ENCODE results near the gene RASGRF1. TPM values are rescaled to one million over a fixed set of nuclear protein-coding genes. Genes with fewer than 3 reads are reported as not detected.

The RASGRF1 gene
- total RNA-seq, 6 experiments from 2014 or later: 0.09 to 0.31 (median 0.18) TPM

DNA sequence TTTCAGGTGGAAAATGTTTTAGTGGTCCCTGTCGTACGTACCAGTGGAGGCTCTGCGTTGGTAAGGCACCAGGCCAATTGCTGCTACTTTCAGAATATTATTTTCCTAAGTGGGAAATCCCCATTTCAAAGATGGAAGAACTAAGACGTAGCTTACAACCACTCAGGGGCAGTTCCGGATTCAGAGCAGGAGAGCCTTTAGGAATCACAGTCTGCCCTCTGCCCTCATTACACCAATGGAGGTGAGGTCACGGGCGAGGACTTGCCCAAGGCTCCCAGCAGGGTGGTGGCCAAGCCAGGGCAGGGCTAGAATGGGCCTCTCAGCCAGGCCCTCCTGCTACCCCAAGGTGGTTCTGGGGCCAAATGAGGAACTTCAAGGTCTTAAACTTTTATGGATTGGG, 72.6 kb downstream of the RASGRF1 start:
- Mint-ChIP-seq H3K9me3 (no peaks in the 10 kb centered on the region), H3K27me3 (ENCODE audit: insufficient read depth) (peaks cover 22% of the 10 kb centered on the region), H3K36me3 (ENCODE audit: low read depth) (no peaks in the 10 kb centered on the region), H3K27ac (no peak overlapping the region), H3K4me3 (no peak overlapping the region), H3K4me1 (ENCODE audit: low read depth) (no peaks in the 10 kb centered on the region)
- TF ChIP-seq CTCF (IDR thresholded peaks at IDR 0.05): no peak
- DNase-seq: no peak

DNA sequence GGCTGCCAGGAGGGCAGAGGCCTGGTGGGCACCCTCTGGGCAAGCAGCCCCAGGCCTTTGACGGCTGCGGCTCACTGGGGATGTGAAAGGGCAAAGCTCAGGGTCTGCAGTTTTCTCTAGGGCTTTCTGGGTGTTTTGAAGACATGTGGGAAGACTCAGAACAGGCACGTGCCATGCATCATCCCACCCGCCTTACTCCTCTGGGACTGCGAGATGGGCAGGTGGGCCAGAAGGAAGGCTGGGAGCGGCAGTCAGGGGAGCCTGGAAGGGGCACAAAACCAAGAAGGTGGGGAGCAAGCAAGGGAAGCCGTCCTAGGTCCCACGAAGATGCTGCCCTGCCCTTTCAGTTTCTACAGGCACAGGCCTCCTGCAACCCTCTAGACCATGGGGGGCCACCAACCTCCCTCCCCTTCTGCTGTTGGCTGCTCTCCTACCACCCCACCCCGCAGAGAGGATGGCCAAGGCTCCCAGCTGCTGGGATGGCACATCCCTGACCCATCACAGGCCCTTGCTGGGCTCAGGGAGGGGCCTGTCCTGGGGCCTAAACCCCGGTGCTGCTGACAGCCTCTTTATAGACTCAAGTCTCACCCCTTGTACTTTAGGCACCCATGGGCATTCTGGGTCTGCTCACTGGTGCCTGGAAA, 73.9 kb downstream of the RASGRF1 start:
- H3K27me3 Mint-ChIP-seq (ENCODE audit: insufficient read depth): peaks cover 21% of the 10 kb centered on the region
- DNase-seq: no peak
- no peaks in the 10 kb centered on the region for H3K36me3 Mint-ChIP-seq (ENCODE audit: low read depth)
- TF ChIP-seq CTCF (IDR thresholded peaks at IDR 0.05): no peak
- no peak overlapping the region for H3K27ac Mint-ChIP-seq
- H3K4me3 Mint-ChIP-seq: no peak overlapping the region
- H3K4me1 Mint-ChIP-seq (ENCODE audit: low read depth): no peaks in the 10 kb centered on the region
- H3K9me3 Mint-ChIP-seq: no peaks in the 10 kb centered on the region

DNA sequence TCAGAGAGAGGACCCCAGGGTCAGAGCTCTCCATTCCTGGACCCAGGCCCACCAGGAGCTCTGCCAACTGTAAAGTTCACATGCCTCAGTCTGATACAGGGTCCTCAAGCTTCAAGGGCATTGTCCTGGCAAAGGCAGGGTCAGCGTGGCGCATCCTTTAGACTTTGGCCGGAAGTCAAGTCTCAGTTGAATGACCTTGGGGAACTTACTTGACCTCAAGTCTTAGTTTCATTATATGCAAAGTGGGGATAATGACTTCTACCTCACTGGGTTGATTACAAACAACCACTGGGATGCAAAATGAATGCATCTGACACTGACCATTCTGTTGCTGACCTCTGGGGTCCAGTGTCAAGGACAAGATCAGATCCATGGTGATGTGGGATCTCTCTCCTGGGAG, 75.2 kb downstream of the RASGRF1 start:
- Mint-ChIP-seq H3K27ac (no peak overlapping the region), H3K9me3 (no peaks in the 10 kb centered on the region), H3K4me3 (no peak overlapping the region), H3K36me3 (ENCODE audit: low read depth) (no peaks in the 10 kb centered on the region), H3K4me1 (ENCODE audit: low read depth) (no peaks in the 10 kb centered on the region), H3K27me3 (ENCODE audit: insufficient read depth) (peaks cover 20% of the 10 kb centered on the region)
- no peak for TF ChIP-seq CTCF (IDR thresholded peaks at IDR 0.05)
- no peak for DNase-seq

DNA sequence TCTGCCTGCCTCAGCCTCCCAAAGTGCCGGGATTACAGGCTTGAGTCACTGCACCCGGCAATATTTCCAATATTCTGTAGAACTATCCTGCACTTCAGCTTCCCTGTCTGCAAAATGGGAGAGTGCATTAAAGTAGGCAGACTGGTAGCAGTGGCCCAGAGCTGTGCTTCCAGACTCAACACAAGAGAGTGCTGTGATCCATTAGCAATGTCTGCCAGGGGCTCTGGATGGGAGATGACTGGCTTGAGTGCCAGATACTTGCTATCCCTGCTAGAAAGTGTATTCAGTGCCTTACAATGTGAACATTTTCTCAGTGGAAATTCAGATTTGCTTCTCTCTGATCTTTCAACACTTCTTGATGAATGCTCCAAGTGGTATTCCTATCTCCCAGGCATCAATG, 80.3 kb downstream of the RASGRF1 start:
- DNase-seq: no peak
- H3K27me3 Mint-ChIP-seq (ENCODE audit: insufficient read depth): peaks cover 14% of the 10 kb centered on the region
- H3K4me1 Mint-ChIP-seq (ENCODE audit: low read depth): peaks cover 1% of the 10 kb centered on the region
- no peak overlapping the region for H3K4me3 Mint-ChIP-seq
- H3K27ac Mint-ChIP-seq: no peak overlapping the region
- no peaks in the 10 kb centered on the region for H3K9me3 Mint-ChIP-seq
- no peak for TF ChIP-seq CTCF (IDR thresholded peaks at IDR 0.05)
- H3K36me3 Mint-ChIP-seq (ENCODE audit: low read depth): no peaks in the 10 kb centered on the region

- Mint-ChIP-seq H3K4me3 (no peak overlapping the region), H3K9me3 (no peaks in the 10 kb centered on the region), H3K27me3 (ENCODE audit: insufficient read depth) (peaks cover 15% of the 10 kb centered on the region)
Measured at GRCh38 chr15:79009379-79009778, 81.2 kb downstream of the RASGRF1 start.

More at GRCh38 chr15:79009379-79009778, 81.2 kb downstream of the RASGRF1 start:
- DNase-seq: no peak
- Mint-ChIP-seq H3K36me3 (ENCODE audit: low read depth) (no peaks in the 10 kb centered on the region), H3K27ac (no peak overlapping the region), H3K4me1 (ENCODE audit: low read depth) (peaks cover 10% of the 10 kb centered on the region)
- TF ChIP-seq CTCF (IDR thresholded peaks at IDR 0.05): no peak

Measured in HFFc6 (cell line).